ENCODE data around the gene ITPKB. TPM values are rescaled to one million over a fixed set of nuclear protein-coding genes. Genes with fewer than 3 reads are reported as not detected.
"Not testable (repeated sequence)": the region's sequence is repeated elsewhere in the genome, so short reads cannot be mapped to it uniquely, and the experiment has no call there.

The ITPKB gene
- total RNA-seq, 2 donors from 2014 or later = 26.9 to 28.4 TPM

DNA sequence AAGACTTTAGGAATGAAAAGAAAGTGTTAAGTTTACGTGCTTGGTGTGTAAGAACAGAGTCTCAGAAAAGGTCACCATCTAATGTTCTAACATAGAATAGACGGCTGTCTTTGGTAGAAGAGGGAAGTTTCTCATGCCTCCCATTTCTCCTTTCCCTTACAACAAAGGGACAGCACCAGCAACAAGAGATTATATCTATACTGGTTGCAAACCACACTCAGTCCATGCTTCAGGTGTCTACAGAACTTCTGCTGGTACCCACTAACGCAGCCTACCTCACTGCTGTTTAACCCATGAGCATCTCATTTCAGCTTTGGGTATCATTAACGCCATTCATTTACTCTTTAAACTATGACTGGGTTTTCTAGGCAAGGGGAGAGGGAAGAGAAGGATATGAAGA, 9.2 kb upstream of the ITPKB start:
- no peak for DNase-seq (ENCODE audit: low spot score)
- Histone ChIP-seq H3K9me3 (no peaks in the 10 kb centered on the region), H3K4me3 (no peak overlapping the region), H3K27ac (no peak overlapping the region), H3K4me1 (ENCODE audit: control insufficient read depth in 1 of 2, low read depth in 2 of 2) (no peaks in the 10 kb centered on the region), H3K36me3 (no peaks in the 10 kb centered on the region), H3K27me3 (replicated peaks; ENCODE audit: insufficient read depth) (no peaks in the 10 kb centered on the region)
- ATAC-seq (ENCODE audit: insufficient number of reproducible peaks, low FRiP score, low read depth) = no peak
- TF ChIP-seq, protein P1, sequence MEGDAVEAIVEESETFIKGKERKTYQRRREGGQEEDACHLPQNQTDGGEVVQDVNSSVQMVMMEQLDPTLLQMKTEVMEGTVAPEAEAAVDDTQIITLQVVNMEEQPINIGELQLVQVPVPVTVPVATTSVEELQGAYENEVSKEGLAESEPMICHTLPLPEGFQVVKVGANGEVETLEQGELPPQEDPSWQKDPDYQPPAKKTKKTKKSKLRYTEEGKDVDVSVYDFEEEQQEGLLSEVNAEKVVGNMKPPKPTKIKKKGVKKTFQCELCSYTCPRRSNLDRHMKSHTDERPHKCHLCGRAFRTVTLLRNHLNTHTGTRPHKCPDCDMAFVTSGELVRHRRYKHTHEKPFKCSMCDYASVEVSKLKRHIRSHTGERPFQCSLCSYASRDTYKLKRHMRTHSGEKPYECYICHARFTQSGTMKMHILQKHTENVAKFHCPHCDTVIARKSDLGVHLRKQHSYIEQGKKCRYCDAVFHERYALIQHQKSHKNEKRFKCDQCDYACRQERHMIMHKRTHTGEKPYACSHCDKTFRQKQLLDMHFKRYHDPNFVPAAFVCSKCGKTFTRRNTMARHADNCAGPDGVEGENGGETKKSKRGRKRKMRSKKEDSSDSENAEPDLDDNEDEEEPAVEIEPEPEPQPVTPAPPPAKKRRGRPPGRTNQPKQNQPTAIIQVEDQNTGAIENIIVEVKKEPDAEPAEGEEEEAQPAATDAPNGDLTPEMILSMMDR (IDR thresholded peaks at IDR 0.05) = no peak

DNA sequence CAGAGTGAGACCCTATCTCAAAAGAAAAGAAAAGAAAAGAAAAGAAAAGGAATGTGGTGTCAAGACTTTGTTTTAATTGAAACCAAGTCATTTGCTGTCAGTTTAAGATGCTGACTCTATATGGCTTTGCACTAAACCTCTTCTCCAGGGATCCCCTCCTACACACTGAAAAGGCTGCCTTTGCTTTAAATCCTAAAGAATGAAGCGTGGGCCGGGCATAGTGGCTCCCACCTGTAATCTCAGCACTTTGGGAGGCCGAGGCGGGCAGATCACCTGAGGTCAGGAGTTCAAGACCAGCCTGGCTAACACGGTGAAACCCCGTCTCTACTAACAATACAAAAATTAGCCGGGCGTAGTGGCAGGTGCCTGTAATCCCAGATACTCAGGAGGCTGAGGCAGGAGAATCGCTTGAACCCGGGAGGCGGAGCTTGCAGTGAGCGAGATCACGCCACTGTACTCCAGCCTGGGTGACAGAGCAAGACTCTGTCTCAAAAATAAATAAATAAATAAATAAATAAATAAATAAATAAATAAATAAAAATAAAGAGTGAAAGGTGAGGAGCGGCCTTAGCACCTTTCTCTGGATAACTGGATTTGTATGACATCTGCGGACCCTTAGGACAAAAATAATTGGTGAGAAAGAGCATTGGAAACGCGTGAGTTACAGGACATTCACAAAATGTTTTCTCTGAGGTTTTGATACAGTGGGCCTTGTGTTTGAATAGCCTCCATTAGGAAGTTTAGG, 8.6 kb upstream of the ITPKB start:
- not testable (repeated sequence) for DNase-seq (ENCODE audit: low spot score); H3K36me3 ChIP-seq; H3K27me3 ChIP-seq (replicated peaks; ENCODE audit: insufficient read depth); H3K4me3 ChIP-seq; H3K9me3 ChIP-seq; ATAC-seq (ENCODE audit: insufficient number of reproducible peaks, low FRiP score, low read depth); H3K27ac ChIP-seq; H3K4me1 ChIP-seq (ENCODE audit: control insufficient read depth in 1 of 2, low read depth in 2 of 2)

DNA sequence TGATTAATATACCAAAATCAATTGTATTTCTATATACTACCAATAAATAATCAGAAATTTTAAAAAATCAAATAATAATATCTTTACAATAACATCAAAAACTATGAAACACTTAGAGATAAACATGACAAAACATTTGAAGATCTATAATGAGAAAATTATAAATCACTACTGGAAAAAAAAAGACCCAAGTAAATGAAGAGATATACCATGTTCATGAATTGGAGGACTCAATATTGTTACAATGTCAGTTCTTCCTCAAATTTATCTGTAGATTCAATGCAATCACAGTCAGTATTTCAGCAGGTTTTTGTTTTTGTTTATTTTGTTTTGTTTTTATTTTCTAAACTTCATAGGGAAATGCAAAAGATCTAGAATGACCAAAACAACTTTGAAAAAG, 4.2 kb upstream of the ITPKB start:
- H3K36me3 ChIP-seq = no peaks in the 10 kb centered on the region
- TF ChIP-seq, protein P1 (IDR thresholded peaks at IDR 0.05) = no peak
- peaks cover 10 to 13% of the 10 kb centered on the region in 2 donors for H3K4me1 ChIP-seq (ENCODE audit: control insufficient read depth in 1 of 2, low read depth in 2 of 2)
- no peak for ATAC-seq (ENCODE audit: insufficient number of reproducible peaks, low FRiP score, low read depth)
- H3K27me3 ChIP-seq (replicated peaks; ENCODE audit: insufficient read depth) = no peaks in the 10 kb centered on the region
- no peak overlapping the region for H3K4me3 ChIP-seq
- H3K9me3 ChIP-seq = no peaks in the 10 kb centered on the region
- DNase-seq (ENCODE audit: low spot score) = no peak
- H3K27ac ChIP-seq = no peak overlapping the region

DNA sequence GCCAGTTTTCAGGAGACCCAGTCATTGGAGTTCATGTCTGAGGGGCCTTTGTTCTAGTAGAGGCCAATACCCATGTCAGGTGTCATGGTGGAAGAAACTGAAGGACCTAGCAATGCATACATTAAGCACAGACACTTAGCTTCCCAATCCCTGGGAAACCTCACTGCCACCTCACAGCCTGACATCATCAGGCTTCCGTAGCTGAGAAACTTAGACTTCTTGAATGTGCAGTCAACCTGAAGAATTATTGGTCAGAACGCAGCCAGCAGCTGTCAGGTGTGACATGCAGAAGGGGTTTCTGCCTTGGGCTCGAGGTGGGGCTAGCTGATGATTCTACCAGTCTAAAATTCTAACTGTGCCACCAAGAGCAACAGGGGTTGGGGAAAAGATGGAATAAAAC, 1.9 kb upstream of the ITPKB start:
- no peak overlapping the region for H3K4me3 ChIP-seq
- H3K9me3 ChIP-seq = no peaks in the 10 kb centered on the region
- TF ChIP-seq, protein P1 (IDR thresholded peaks at IDR 0.05) = no peak
- H3K4me1 ChIP-seq (ENCODE audit: control insufficient read depth in 1 of 2, low read depth in 2 of 2) = peaks cover 15 to 23% of the 10 kb centered on the region in 2 donors
- ATAC-seq (ENCODE audit: insufficient number of reproducible peaks, low FRiP score, low read depth) = no peak
- no peak overlapping the region for H3K27ac ChIP-seq
- H3K27me3 ChIP-seq (replicated peaks; ENCODE audit: insufficient read depth) = no peaks in the 10 kb centered on the region
- DNase-seq (ENCODE audit: low spot score) = no peak
- no peaks in the 10 kb centered on the region for H3K36me3 ChIP-seq

DNA sequence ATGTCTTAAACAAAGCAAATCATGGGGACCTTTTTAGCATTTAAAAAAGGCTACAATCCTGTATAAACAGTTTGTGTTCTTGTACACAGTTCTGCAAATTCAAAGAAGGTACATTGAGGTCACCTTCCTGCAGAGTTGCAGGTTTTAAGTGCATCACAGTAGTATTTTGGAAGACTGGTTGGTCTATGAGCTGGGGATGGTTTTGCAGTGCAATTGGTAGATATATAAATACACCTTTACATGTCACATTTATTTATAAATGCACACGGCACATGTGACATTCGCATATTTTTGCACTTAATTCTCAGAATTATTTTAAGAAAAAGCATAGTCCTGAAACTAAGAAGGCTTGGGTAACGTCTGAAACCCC, 599 bp upstream of the ITPKB start:
- ATAC-seq (ENCODE audit: insufficient number of reproducible peaks, low FRiP score, low read depth) (no peak), DNase-seq (ENCODE audit: low spot score) (no peak)
- TF ChIP-seq, protein P1 (IDR thresholded peaks at IDR 0.05) = no peak
- H3K4me3 ChIP-seq = peak overlapping the region; percentile 95
- H3K4me1 ChIP-seq (ENCODE audit: control insufficient read depth in 1 of 2, low read depth in 2 of 2) = peaks cover 24 to 36% of the 10 kb centered on the region in 2 donors
- H3K27me3 ChIP-seq (replicated peaks; ENCODE audit: insufficient read depth) = no peaks in the 10 kb centered on the region
- no peaks in the 10 kb centered on the region for H3K36me3 ChIP-seq
- H3K27ac ChIP-seq = peak overlapping the region; percentile 87 to 92
- H3K9me3 ChIP-seq = no peaks in the 10 kb centered on the region

Measured in thoracic aorta (tissue), 2 donors.